ENCODE data around the gene HRK.

DNA sequence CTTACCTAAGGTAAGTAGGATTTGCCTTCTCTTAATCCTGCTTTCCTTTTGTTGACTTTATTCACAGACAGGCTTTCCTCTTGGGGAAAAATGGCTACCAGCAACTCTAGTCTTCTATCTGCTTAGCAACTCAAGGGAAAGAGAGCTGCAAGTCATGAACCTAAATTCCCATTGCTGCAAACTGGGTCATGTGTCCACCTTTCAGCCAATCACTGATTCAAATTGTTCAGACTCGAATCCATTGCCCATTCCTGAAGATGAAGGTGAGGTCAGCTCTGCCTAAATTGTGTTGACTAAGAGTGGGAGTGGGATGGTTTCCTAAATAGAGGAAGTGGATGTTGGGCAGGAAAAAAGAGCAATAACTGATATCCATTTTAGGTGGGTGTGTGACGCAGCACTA lies 37.2 kb upstream of the HRK start:
- no peak for TF ChIP-seq EZH2phosphoT487 (IDR thresholded peaks at IDR 0.05; ENCODE audit: borderline replicate concordance, low read length)
- TF ChIP-seq, protein P1, sequence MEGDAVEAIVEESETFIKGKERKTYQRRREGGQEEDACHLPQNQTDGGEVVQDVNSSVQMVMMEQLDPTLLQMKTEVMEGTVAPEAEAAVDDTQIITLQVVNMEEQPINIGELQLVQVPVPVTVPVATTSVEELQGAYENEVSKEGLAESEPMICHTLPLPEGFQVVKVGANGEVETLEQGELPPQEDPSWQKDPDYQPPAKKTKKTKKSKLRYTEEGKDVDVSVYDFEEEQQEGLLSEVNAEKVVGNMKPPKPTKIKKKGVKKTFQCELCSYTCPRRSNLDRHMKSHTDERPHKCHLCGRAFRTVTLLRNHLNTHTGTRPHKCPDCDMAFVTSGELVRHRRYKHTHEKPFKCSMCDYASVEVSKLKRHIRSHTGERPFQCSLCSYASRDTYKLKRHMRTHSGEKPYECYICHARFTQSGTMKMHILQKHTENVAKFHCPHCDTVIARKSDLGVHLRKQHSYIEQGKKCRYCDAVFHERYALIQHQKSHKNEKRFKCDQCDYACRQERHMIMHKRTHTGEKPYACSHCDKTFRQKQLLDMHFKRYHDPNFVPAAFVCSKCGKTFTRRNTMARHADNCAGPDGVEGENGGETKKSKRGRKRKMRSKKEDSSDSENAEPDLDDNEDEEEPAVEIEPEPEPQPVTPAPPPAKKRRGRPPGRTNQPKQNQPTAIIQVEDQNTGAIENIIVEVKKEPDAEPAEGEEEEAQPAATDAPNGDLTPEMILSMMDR (conservative IDR thresholded peaks at IDR 0.05; ENCODE audit: low read depth, low read length) = no peak
- TF ChIP-seq EZH2 (IDR thresholded peaks at IDR 0.05; ENCODE audit: low read length, unreplicated experiment) = no peak

All from PC-3 (cell line).